Brain microvascular endothelial cell (primary cell): Measurements from ENCODE around the gene PTPRM.
A peak's percentile ranks its signal among the peaks of the same experiment; 100 is the strongest.

Experiments used
- DNase-seq: peaks from one replicate; pipeline ENCODE4 v3.0.0-alpha.2; 2020
- H3K27ac ChIP-seq: fragments of 250-450 bp; sonication (Bioruptor Pico); 2 replicates; pipeline ENCODE4 v1.5.1; 2020; ENCODE audit warnings: mild to moderate bottlenecking, moderate library complexity
- H3K27me3 ChIP-seq: fragments of 250-450 bp; sonication (Bioruptor Pico); replicated peaks from 2 replicates; pipeline ENCODE4 v1.5.1; 2020; ENCODE audit warnings: mild to moderate bottlenecking
- H3K36me3 ChIP-seq: fragments of 250-450 bp; sonication (Bioruptor Pico); replicated peaks from 2 replicates; pipeline ENCODE4 v1.5.1; 2020; ENCODE audit warnings: mild to moderate bottlenecking
- H3K4me3 ChIP-seq: 2 replicates; pipeline ENCODE4 v1.5.1; 2011; ENCODE audit warnings: low read depth, mild to moderate bottlenecking, control low read depth, low read length, moderate library complexity
- in situ Hi-C: cut with HindIII; loops from 2 replicates; pipeline ENCODE4 v1.10.0; 2017; ENCODE audit warnings: low sequenced_read_pairs, low pct_ligation_motif_present
- TF ChIP-seq, protein P1 (sequence below): IDR thresholded peaks from 2 replicates; pipeline ENCODE4 v1.5.1; 2011; ENCODE audit warnings: low read depth, mild to moderate bottlenecking, moderate library complexity, low read length, control low read depth, inconsistent platforms; ENCODE audit errors: missing control alignments

PTPRM gene

DNA sequence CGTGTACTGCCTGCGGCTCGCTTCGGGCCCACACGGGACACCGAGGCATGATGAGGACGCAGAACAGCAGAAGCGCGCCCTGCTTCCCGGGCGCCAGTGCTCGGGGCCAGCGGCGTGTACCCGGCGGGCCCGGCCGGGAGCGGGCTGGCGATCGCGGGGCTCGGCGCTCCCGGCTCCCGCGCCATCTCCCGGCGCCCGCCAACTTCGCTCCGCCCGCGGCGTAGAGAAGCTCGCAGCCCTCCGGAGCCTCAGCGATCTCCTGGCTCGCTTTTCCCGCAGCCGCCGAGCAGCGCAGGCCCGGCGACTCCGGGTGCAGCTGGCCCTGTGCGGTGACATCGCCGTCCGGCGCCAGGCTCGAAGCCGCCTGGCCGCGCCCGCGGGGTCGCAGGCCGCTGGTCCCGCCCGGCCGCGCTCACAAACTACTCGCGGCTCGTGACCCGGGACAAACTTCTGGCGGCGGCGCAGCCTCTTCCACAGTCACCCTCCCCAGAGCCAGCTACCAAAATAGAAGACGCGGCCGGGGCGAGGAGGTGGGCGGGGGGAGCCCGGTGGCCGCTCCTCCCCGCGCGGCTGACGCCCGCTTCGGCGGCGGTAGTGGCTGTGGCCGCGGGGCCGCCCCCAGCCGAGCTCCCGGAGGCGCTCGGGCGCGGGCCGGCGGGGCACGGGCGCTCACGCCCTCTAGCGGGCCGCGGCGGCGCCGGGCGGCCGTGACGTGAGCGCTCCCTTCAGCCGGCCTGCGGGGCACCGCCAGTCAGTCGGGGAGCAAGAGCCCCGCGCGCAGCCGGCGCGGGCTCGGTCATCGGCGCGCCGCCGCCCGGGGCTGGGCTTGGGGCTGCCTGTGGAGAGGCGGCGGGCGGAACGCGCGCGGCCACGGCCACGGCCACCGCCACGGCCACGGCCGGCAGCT is at the start of gene PTPRM:
TSS of gene PTPRM (plus strand) at position 750 of the 907 bp plus-strand sequence. CDS start 503 bp downstream, outside the sequence.
- peak; percentile 54 for DNase-seq
- H3K27ac ChIP-seq, result peak within 1 kb of the TSS; percentile 88
- no peaks in the 10 kb centered on the region for H3K36me3 ChIP-seq
- peak within 1 kb of the TSS; percentile 78 for H3K4me3 ChIP-seq
- TF ChIP-seq, protein P1, sequence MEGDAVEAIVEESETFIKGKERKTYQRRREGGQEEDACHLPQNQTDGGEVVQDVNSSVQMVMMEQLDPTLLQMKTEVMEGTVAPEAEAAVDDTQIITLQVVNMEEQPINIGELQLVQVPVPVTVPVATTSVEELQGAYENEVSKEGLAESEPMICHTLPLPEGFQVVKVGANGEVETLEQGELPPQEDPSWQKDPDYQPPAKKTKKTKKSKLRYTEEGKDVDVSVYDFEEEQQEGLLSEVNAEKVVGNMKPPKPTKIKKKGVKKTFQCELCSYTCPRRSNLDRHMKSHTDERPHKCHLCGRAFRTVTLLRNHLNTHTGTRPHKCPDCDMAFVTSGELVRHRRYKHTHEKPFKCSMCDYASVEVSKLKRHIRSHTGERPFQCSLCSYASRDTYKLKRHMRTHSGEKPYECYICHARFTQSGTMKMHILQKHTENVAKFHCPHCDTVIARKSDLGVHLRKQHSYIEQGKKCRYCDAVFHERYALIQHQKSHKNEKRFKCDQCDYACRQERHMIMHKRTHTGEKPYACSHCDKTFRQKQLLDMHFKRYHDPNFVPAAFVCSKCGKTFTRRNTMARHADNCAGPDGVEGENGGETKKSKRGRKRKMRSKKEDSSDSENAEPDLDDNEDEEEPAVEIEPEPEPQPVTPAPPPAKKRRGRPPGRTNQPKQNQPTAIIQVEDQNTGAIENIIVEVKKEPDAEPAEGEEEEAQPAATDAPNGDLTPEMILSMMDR, result peak; percentile 19
- in situ Hi-C loops, result no loop called here
- H3K27me3 ChIP-seq, result no peaks in the 10 kb centered on the region

DNA sequence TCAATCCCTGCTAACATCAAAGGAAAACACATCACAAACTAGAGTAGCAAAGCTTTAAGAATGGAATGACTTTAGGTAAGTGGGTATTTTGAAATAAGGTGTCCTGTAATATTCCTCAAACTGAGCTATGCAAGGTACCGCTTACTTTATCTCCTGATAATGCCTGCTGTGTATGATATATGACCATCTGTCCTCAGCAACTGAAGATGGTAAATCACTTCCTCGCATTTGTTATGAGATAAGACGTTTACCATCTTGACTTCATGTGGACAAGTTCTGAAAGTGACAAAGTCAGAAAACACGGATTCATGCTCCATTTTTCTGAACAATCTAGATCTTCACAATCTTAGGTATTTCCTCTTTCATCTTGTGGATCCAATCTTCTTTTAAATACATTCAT is 49.3 kb upstream of the PTPRM start:
- Histone ChIP-seq H3K4me3 (no peak overlapping the region), H3K27ac (no peak overlapping the region), H3K27me3 (no peaks in the 10 kb centered on the region), H3K36me3 (no peaks in the 10 kb centered on the region)
- in situ Hi-C loops, result no loop called here
- TF ChIP-seq, protein P1, result no peak
- no peak for DNase-seq

DNA sequence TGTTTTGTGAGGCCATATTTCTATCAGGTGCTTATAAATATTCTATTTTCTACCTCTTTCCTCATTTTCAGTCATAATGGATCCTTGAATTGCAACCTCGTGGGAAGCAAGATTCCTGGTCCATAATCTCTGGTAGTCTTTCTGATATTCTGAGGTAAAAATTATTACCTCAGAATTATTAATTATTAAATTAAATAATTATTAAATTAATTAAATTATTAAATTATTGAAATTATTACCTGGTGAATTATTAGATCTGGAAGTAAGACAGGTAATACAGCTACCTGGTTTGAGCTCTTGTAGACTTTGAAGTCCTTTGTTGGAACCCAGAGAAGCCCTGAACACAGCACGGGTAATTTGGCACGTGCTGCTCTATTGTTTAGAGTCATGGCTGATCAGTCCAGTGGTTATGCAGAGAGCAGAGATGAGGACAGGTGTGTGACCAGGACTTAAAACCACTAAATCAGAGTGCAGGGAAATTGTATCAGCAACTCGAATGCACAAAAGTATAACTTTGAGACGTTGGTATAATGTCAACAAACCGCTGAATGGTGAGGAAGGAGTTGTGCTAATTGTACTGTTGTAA is 46.8 kb upstream of the PTPRM start:
- Histone ChIP-seq H3K4me3 (no peak overlapping the region), H3K27me3 (no peaks in the 10 kb centered on the region), H3K36me3 (no peaks in the 10 kb centered on the region), H3K27ac (no peak overlapping the region)
- no peak for DNase-seq
- in situ Hi-C loops, result no loop called here
- TF ChIP-seq, protein P1, result no peak

DNA sequence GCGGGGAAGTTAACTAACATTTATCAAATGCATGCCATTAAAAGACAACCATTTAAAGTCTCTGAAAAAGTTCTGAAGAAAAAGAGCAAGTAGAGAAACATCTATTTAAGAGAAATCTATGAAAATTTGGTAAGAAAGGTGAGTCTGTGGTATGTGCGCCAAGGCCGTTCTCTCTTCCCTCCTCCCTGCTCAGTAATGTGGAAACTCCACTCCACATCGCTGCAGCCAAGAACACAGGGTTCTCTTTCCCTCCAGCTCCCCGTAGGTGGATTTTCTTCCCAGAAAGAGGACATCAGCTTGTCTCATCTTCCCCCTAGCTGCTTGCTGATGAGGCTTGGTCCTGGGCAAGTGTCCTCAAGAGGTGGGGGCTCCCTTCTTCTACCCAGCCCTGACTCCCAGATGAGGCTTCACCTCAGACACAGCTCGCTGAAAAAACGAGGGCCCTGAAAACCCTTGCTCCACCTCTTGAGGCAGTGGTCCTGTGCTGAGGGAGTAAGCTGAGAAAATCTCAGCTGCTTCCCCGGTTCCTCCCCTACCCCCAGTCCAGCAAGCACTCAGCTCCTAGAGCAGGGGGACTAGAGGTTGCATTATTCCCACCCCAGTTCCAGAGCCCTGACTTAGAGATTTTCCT is 45.8 kb upstream of the PTPRM start:
- TF ChIP-seq, protein P1, result no peak
- DNase-seq, result no peak
- H3K36me3 ChIP-seq, result no peaks in the 10 kb centered on the region
- in situ Hi-C loops, result no loop called here
- no peak overlapping the region for H3K4me3 ChIP-seq
- no peak overlapping the region for H3K27ac ChIP-seq
- H3K27me3 ChIP-seq, result no peaks in the 10 kb centered on the region

DNA sequence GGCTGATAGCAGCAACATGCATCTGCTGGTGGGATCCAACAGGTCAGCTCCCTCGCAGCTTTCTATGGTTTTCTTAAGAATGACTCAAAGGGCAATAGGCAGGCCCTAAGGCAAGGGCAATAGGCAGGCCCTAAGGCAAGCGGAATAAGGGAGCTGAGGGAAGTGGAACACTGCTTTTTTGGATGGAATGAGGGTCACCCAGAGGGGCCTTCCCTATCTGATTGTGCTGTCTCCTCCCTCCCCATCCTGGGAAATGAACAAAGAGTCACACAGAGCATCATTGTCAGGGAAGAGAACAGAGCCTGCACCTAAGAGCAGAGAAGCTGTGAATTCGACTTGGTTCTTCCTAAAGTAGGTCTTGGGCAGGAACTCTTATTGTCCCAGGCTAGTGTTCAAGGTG is 43.3 kb upstream of the PTPRM start:
- Histone ChIP-seq H3K36me3 (no peaks in the 10 kb centered on the region), H3K4me3 (no peak overlapping the region), H3K27me3 (no peaks in the 10 kb centered on the region), H3K27ac (no peak overlapping the region)
- no peak for DNase-seq
- TF ChIP-seq, protein P1, result no peak
- in situ Hi-C loops, result no loop called here
